C4-2B (cell line): ENCODE data around the gene RIPOR2.

Source experiments
- ZFX ChIP-seq: fragments of 450-650 bp; IDR thresholded peaks from 2 replicates; pipeline ENCODE4 v1.6.1; 2017
- TF ChIP-seq, protein P1 (sequence below): fragments of 450-650 bp; conservative IDR thresholded peaks from 2 replicates; pipeline ENCODE4 v1.5.1; 2017; ENCODE audit warnings: mild to moderate bottlenecking

DNA sequence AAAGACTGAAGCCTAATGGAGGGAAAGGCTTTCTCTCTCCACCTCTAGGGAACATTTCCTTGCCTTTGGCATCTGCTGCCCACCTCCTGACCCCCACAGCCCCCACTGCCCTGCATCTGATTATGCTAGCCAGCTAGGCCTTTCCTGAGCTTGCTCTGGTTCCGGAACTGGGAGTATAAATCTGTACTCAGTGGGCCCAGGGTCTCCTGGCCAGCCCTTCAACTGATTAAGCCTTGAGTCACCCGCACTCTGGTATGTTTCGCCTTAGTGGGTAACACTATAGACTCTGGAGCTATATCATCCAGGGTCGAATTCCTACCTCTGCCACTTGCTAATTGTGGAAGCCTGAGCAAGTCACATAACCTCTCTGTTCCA lies 45.6 kb upstream of the RIPOR2 start:
- TF ChIP-seq, protein P1, sequence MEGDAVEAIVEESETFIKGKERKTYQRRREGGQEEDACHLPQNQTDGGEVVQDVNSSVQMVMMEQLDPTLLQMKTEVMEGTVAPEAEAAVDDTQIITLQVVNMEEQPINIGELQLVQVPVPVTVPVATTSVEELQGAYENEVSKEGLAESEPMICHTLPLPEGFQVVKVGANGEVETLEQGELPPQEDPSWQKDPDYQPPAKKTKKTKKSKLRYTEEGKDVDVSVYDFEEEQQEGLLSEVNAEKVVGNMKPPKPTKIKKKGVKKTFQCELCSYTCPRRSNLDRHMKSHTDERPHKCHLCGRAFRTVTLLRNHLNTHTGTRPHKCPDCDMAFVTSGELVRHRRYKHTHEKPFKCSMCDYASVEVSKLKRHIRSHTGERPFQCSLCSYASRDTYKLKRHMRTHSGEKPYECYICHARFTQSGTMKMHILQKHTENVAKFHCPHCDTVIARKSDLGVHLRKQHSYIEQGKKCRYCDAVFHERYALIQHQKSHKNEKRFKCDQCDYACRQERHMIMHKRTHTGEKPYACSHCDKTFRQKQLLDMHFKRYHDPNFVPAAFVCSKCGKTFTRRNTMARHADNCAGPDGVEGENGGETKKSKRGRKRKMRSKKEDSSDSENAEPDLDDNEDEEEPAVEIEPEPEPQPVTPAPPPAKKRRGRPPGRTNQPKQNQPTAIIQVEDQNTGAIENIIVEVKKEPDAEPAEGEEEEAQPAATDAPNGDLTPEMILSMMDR: no peak
- no peak for TF ChIP-seq ZFX
